Myocyte (in vitro differentiated cells): ENCODE results near the gene FKBP5. TPM values are rescaled to one million over a fixed set of nuclear protein-coding genes. Genes with fewer than 3 reads are reported as not detected.
"Not testable (repeated sequence)": the region's sequence is repeated elsewhere in the genome, so short reads cannot be mapped to it uniquely, and the experiment has no call there.

Experiments
- DNase-seq: peaks from one replicate; pipeline ENCODE4 v3.0.0-alpha.2; 2012; ENCODE audit warnings: low read depth
- total RNA-seq: library from RNA; depleted of rRNA; stranded (reverse); fragments of >200 nt; gene quantifications from 2 replicates; pipeline ENCODE4 v1.2.3, GENCODE V29; 2014

Gene FKBP5
- total RNA-seq, 1 donor from 2014 or later, result 13.4 TPM

- no peak for DNase-seq
These were observed 35.3 kb upstream of the FKBP5 start for GRCh38 chr6:35724059-35724458.

DNA sequence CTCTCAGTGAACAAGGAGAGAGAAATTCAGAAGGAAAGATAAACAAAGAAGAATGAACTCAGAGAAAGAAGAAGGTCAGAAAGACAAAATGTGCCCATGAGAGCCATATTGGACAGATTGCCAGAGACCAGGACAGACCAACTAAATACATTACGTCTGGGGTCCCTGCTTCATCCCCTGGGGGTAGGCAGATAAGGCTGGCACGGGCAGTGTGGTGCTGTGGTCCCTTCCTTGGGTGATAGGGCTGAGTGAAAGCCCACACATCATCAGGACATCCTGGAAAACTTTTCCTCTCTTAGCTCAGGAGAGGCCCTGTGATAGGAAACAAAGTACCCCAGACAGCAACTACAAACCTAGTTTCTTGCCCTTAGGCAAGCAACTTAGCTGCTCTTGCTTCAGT lies 34.9 kb upstream of the FKBP5 start:
- no peak for DNase-seq

GRCh38 chr6:35722121-35722761 lies 33.5 kb upstream of the FKBP5 start:
- no peak for DNase-seq

- DNase-seq, result no peak
These were observed 31.4 kb upstream of the FKBP5 start for GRCh38 chr6:35719830-35720733.

GRCh38 chr6:35719404-35719829 lies 30.7 kb upstream of the FKBP5 start:
- no peak for DNase-seq

- no peak for DNase-seq
These were observed 30.2 kb upstream of the FKBP5 start for GRCh38 chr6:35718911-35719381.

GRCh38 chr6:35718375-35718736 lies 29.6 kb upstream of the FKBP5 start:
- no peak for DNase-seq

DNA sequence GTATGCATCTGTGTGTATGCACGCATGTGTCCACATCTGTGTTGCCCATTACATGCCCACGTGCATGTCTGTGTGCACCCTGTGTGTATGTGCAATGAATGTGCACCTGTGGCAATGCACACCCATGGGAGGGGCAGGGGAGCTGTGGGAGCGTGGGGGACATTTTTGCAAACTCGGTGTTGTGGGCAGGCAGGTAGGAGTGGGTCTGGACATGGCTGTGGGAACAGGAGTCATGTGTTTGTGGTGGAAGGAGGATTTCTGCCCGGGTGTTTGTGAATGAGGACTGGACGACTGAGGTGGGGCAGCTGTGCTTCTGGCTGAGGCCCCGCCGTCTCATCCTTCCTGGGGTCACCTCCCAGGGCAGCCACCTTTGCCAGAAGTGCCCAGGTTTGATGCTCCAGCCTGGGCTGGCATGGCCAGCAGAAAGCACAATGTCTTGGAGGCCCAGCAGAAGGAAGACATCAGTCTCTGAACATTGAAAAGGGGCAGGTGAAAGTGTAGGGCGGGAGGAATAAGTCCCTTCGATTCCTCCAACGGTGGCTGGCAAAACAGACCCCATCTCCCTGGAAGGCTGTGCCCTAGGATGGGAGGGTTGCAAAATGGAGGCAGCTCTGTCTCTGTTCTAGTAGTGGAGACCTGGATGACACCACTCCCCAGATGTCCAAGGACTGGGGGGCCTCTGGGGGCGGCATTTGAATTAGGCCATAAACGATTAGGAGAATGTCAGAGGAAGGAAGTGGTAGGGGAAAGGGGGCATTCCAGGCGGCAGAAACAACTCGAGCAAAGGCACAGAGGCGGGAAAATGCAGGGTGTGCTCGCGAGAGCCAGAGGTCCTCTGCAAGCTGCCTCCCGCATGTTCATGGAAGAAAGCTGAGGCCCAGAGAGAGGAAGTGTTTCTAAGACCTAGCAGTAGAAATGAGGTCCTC lies 29.0 kb upstream of the FKBP5 start:
- DNase-seq, result no peak

- no peak for DNase-seq
These were observed 28.1 kb upstream of the FKBP5 start for GRCh38 chr6:35716798-35717197.

- DNase-seq, result no peak
These were observed 24.5 kb upstream of the FKBP5 start for GRCh38 chr6:35713006-35713767.

DNA sequence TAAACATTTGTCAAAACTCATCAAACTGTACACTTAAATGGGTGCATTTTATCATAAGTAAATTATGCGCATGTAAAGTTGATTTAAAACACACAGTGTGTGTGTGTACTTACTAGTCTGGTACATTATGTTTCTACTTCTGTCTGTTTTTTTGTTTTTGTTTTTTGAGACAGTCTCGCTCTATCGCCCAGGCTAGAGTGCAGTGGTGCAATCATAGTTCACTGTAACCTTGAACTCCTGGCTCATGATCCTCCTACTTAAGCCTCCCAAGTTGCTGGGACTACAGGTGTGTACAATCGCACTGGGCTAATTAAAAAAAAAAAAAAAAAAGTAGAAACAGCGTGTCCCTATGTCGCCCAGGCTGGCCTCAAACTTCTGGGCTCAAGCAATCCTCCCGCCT lies 23.0 kb upstream of the FKBP5 start:
- no peak for DNase-seq

DNA sequence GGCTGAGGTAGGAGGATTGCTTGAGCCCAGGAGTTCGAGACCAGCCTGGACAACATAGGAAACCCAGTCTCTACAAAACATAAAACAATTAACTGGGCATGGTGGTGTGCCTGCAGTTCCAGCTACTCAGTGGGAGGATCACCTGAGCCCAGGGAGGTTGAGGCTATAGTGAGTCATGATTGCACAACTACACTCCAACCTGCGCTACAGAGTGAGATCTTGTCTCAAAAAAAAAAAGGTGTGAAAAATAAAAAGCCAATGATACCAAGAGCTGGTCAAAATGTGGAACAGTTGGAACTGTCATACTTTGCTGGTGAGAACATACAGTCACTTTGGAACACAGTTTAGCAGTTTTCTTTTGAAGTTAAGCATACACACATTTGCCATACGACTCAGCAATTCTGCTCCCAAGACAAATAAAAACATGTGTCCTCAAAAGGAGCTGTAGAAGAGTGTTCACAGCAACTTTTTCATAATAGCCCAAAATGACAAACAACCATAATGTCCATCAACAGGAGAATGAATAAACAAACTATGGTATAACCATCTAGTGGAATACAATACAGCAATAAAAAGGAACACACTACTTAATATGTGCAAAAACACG lies 21.6 kb upstream of the FKBP5 start:
- DNase-seq, result no peak

GRCh38 chr6:35708585-35708984 lies 19.9 kb upstream of the FKBP5 start:
- no peak for DNase-seq

DNA sequence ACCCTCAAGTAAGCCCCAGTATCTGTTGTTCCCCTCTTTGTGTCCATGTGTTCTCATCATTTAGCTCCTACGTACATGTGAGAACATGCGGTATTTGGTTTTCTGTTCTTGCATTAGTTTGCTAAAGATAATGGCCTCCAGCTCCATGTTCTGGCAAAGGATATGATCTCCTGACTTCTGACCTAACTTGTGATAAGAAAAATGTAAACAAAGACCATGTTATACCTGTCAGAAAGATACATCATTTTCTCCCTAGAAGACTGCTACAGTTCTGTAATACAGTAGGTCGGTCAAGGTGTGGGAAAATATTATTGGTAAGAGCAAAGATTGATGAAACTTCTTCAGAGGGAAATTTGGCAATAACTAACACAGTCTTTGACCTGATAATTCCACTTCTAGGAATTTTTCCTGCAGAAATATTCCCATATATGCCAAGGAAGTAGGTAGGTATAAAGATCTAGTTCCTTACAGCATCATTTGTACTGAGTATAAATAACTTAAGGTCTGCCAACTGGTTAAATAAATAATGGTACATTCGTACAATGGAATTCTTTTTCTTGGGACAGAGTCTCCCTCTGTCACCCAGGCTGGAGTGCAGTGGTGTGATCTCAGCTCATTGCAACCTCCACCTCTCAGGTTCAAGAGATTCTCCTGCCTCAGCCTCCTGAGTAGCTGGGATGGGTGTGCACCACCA lies 19.1 kb upstream of the FKBP5 start:
- no peak for DNase-seq

DNA sequence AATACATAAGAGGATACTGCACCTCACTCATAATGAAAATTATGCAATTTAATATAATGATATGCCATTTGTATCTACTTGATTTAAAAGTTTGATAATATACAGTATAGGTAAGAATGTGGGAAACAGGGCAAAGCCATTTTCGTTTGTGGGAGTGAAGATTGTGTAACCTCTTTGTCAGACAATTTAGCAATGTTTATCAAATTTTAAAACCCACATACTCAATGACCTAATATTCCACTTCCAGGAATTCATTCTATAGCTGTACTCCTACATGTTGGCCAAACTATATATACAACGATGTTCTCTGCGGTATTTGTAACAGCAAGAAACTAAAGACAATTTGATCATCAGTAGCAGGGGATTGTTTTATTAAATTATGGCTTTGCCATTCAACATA lies 17.8 kb upstream of the FKBP5 start:
- DNase-seq, result no peak

GRCh38 chr6:35703554-35703953 lies 14.8 kb upstream of the FKBP5 start:
- no peak for DNase-seq

DNA sequence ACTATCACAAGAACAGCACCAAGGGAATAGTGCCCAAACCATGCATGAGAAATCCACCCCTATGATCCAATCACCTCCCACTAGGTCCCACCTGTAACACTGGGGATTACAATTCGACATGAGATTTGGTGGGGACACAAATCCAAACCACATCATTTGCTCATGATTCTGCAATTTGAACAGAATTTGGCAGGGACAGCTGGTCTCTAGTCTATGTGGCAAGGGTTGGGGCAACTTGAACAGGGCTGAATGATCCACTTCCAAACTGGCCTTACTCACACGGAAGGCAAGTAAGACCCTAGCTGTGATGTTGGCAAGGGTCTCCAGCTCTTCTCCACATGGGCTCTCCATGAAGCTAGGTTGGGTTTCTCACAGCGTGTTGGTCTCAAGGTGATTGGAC lies 10.1 kb upstream of the FKBP5 start:
- no peak for DNase-seq

DNA sequence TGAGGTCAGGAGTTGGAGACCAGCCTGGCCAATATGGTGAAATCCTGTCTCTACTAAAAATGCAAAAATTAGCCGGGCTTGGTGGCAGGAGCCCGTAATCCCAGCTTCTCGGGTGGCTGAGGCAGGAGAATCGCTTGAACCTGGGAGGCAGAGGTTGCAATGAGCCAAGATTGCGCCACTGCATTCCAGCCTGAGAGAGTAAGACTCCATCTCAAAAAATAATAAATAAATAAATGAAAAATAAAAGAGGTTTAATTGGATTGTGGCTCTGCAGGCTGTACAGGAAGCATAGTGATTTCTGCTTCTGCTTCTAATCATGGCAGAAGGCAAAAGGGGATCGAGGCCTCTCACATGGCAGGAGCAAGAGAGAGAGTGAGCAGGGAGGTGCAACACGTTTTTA lies 9.7 kb upstream of the FKBP5 start:
- not testable (repeated sequence) for DNase-seq

GRCh38 chr6:35694462-35694861 lies 5.7 kb upstream of the FKBP5 start:
- no peak for DNase-seq
